Breast epithelium (tissue), 3 donors: ENCODE data around the gene KCTD10.

Source experiments
- POLR2A ChIP-seq: fragments of 450-650 bp; IDR thresholded peaks from one replicate; pipeline ENCODE4 v1.6.1; 2016; ENCODE audit warnings: antibody characterized with exemption, mild to moderate bottlenecking, moderate library complexity
- POLR2AphosphoS5 ChIP-seq, 3 donors: sonication (generic); formaldehyde crosslinking; IDR thresholded peaks; one replicate each; pipeline ENCODE4 v1.6.1; 2017; ENCODE audit warnings: antibody characterized with exemption in 3 of 3
- TF ChIP-seq, protein P1 (sequence below), 3 donors: fragments of 450-650 bp; IDR thresholded peaks; one replicate each; pipeline ENCODE4 v1.5.1; 2016 to 2017; ENCODE audit warnings: antibody characterized with exemption in 3 of 3, mild to moderate bottlenecking in 3 of 3, moderate library complexity in 3 of 3

DNA sequence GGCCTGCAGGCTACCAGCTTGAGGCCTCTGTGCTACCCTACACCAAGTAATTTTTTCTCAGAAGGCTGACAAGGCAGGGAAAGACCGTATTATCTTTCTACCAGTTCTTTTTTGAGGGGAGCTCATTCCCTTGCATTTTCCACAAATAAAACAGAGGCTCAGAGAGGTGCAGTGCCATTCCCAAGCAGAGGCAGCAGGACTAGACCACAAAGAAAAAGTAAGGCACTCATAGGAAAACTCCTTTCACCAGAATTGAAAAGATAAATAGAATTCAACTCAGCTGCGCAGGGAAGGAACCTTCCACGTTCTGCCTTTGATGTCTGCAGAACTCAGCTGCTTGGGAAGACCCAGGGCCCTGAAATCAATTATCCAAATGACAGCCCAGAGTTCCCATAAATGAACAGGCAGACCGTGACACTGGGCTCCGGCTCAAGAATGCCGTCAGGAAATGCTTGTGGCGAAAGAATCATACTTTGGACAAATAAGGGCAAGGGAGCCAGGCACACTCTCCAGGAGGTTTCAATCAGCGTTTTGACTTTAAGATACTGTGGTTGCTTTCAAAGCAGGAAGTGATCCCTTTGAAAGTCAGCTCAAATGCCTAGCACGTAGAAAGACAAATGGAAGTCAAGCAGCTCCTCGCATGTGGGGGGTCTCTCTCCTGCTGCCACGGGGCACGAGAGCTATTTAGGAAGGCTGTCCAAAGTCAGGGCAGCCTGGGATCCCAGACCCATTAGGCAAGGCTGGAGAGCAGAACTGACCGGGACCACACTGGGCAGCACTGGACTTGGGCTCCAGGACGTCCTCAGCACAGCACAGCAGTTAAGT, 14.0 kb downstream of the KCTD10 start:
- TF ChIP-seq, protein P1, sequence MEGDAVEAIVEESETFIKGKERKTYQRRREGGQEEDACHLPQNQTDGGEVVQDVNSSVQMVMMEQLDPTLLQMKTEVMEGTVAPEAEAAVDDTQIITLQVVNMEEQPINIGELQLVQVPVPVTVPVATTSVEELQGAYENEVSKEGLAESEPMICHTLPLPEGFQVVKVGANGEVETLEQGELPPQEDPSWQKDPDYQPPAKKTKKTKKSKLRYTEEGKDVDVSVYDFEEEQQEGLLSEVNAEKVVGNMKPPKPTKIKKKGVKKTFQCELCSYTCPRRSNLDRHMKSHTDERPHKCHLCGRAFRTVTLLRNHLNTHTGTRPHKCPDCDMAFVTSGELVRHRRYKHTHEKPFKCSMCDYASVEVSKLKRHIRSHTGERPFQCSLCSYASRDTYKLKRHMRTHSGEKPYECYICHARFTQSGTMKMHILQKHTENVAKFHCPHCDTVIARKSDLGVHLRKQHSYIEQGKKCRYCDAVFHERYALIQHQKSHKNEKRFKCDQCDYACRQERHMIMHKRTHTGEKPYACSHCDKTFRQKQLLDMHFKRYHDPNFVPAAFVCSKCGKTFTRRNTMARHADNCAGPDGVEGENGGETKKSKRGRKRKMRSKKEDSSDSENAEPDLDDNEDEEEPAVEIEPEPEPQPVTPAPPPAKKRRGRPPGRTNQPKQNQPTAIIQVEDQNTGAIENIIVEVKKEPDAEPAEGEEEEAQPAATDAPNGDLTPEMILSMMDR (IDR thresholded peaks at IDR 0.05), result peak in 1 of 3 donors; percentile 30
- TF ChIP-seq POLR2AphosphoS5 (IDR thresholded peaks at IDR 0.05), result peak; percentile 88 to 97 (median 89)
- TF ChIP-seq POLR2A, result peak; percentile 43
